Measurements from ENCODE around the gene FAM234B.
A peak's percentile ranks its signal among the peaks of the same experiment; 100 is the strongest.
"Not testable (repeated sequence)": the region's sequence is repeated elsewhere in the genome, so short reads cannot be mapped to it uniquely, and the experiment has no call there.

The FAM234B gene

GRCh38 chr12:13023811-13024530, 20.2 kb upstream of the FAM234B start:
- FAIRE-seq, result no peak

GRCh38 chr12:13024531-13024916, 19.7 kb upstream of the FAM234B start:
- no peak for FAIRE-seq

- no peak for FAIRE-seq
Measured at GRCh38 chr12:13026286-13026685, 17.9 kb upstream of the FAM234B start.

- peak; percentile 38 for FAIRE-seq
Measured at GRCh38 chr12:13027032-13027431, 17.1 kb upstream of the FAM234B start.

- FAIRE-seq, result peak; percentile 28
Measured at GRCh38 chr12:13027508-13027907, 16.7 kb upstream of the FAM234B start.

GRCh38 chr12:13028825-13029570, 15.2 kb upstream of the FAM234B start:
- no peak for FAIRE-seq

GRCh38 chr12:13030541-13031291, 13.5 kb upstream of the FAM234B start:
- FAIRE-seq, result no peak

- no peak for FAIRE-seq
Measured at GRCh38 chr12:13032164-13032563, 12.0 kb upstream of the FAM234B start.

- no peak for FAIRE-seq
Measured at GRCh38 chr12:13033476-13033875, 10.7 kb upstream of the FAM234B start.

- not testable (repeated sequence) for FAIRE-seq
Measured at GRCh38 chr12:13035335-13035734, 8.8 kb upstream of the FAM234B start.

- FAIRE-seq, result no peak
Measured at GRCh38 chr12:13036881-13037280, 7.3 kb upstream of the FAM234B start.

GRCh38 chr12:13038491-13039161, 5.6 kb upstream of the FAM234B start:
- FAIRE-seq, result no peak

GRCh38 chr12:13039328-13039956, 4.7 kb upstream of the FAM234B start:
- FAIRE-seq, result no peak

- FAIRE-seq, result no peak
Measured at GRCh38 chr12:13041224-13041623, 3.0 kb upstream of the FAM234B start.

- no peak for FAIRE-seq
Measured at GRCh38 chr12:13042666-13043230, 1.4 kb upstream of the FAM234B start.

GRCh38 chr12:13044906-13045299, 722 bp downstream of the FAM234B start:
- no peak for FAIRE-seq

GRCh38 chr12:13045816-13046215, 1.6 kb downstream of the FAM234B start:
- no peak for FAIRE-seq

- FAIRE-seq, result peak; percentile 33
Measured at GRCh38 chr12:13046964-13047363, 2.8 kb downstream of the FAM234B start.

GRCh38 chr12:13049816-13050215, 5.6 kb downstream of the FAM234B start:
- no peak for FAIRE-seq

- no peak for FAIRE-seq
Measured at GRCh38 chr12:13052421-13052820, 8.2 kb downstream of the FAM234B start.

- FAIRE-seq, result not testable (repeated sequence)
Measured at GRCh38 chr12:13053617-13054016, 9.4 kb downstream of the FAM234B start.

GRCh38 chr12:13060581-13060980, 16.4 kb downstream of the FAM234B start:
- FAIRE-seq, result no peak
